ENCODE results near the gene P3H2. TPM values are rescaled to one million over a fixed set of nuclear protein-coding genes. Genes with fewer than 3 reads are reported as not detected.

The P3H2 gene
- total RNA-seq, 4 donors from 2014 or later, result 0.24 to 4.0 (median 0.90) TPM

- no peak for ATAC-seq
- no peaks in the 10 kb centered on the region for H3K27me3 ChIP-seq
- in situ Hi-C loops (cut with MboI; ENCODE audit: low sequenced_read_pairs in 4 of 4) (no loop called here), intact Hi-C loops (cut with DNase I; ENCODE audit: low total_unique reads) (loop anchor here (5.0 kb wide), 1 partner anchor 59 kb away; no protein-coding TSS in a partner anchor)
- DNase-seq, result no peak
- peaks cover 0 to 7% of the 10 kb centered on the region in 2 donors for H3K4me1 ChIP-seq
- TF ChIP-seq CTCF (IDR thresholded peaks at IDR 0.05 in 4 of 5, conservative IDR thresholded peaks at IDR 0.05 in 1 of 5) (no peak), POLR2A (IDR thresholded peaks at IDR 0.05) (no peak)
- no peaks in the 10 kb centered on the region for H3K36me3 ChIP-seq
- H3K27ac ChIP-seq, result no peak overlapping the region
- no peaks in the 10 kb centered on the region for H3K9me3 ChIP-seq
- no peak overlapping the region for H3K4me3 ChIP-seq
Observed at GRCh38 chr3:190116551-190117067, 4.1 kb downstream of the P3H2 start.

GRCh38 chr3:190110826-190111225, 9.9 kb downstream of the P3H2 start:
- no peaks in the 10 kb centered on the region for H3K4me1 ChIP-seq
- TF ChIP-seq POLR2A (IDR thresholded peaks at IDR 0.05) (no peak), CTCF (IDR thresholded peaks at IDR 0.05 in 4 of 5, conservative IDR thresholded peaks at IDR 0.05 in 1 of 5) (no peak)
- DNase-seq, result no peak
- no peaks in the 10 kb centered on the region for H3K36me3 ChIP-seq
- H3K4me3 ChIP-seq, result no peak overlapping the region
- intact Hi-C loops (cut with DNase I; ENCODE audit: low total_unique reads), result no loop called here
- H3K27ac ChIP-seq, result no peak overlapping the region
- no peak for ATAC-seq
- no peaks in the 10 kb centered on the region for H3K9me3 ChIP-seq
- no peaks in the 10 kb centered on the region for H3K27me3 ChIP-seq
- in situ Hi-C loops (cut with MboI; ENCODE audit: low sequenced_read_pairs in 4 of 4), result no loop called here

- Histone ChIP-seq H3K36me3 (no peaks in the 10 kb centered on the region), H3K4me1 (no peaks in the 10 kb centered on the region), H3K4me3 (no peak overlapping the region), H3K27me3 (no peaks in the 10 kb centered on the region), H3K9me3 (no peaks in the 10 kb centered on the region), H3K27ac (no peak overlapping the region)
- no peak for DNase-seq
- TF ChIP-seq CTCF (IDR thresholded peaks at IDR 0.05 in 4 of 5, conservative IDR thresholded peaks at IDR 0.05 in 1 of 5) (no peak), POLR2A (IDR thresholded peaks at IDR 0.05) (no peak)
- ATAC-seq, result no peak
- in situ Hi-C loops (cut with MboI; ENCODE audit: low sequenced_read_pairs in 4 of 4), result no loop called here
- intact Hi-C loops (cut with DNase I; ENCODE audit: low total_unique reads), result no loop called here
Observed at GRCh38 chr3:190109441-190109840, 11.3 kb downstream of the P3H2 start.

GRCh38 chr3:190108804-190109203, 11.9 kb downstream of the P3H2 start:
- no peaks in the 10 kb centered on the region for H3K4me1 ChIP-seq
- TF ChIP-seq CTCF (IDR thresholded peaks at IDR 0.05 in 4 of 5, conservative IDR thresholded peaks at IDR 0.05 in 1 of 5) (no peak), POLR2A (IDR thresholded peaks at IDR 0.05) (no peak)
- H3K27ac ChIP-seq, result no peak overlapping the region
- DNase-seq (no peak), ATAC-seq (no peak)
- H3K36me3 ChIP-seq, result no peaks in the 10 kb centered on the region
- H3K9me3 ChIP-seq, result no peaks in the 10 kb centered on the region
- intact Hi-C loops (cut with DNase I; ENCODE audit: low total_unique reads) (no loop called here), in situ Hi-C loops (cut with MboI; ENCODE audit: low sequenced_read_pairs in 4 of 4) (no loop called here)
- no peaks in the 10 kb centered on the region for H3K27me3 ChIP-seq
- no peak overlapping the region for H3K4me3 ChIP-seq

- in situ Hi-C loops (cut with MboI; ENCODE audit: low sequenced_read_pairs in 4 of 4), result no loop called here
- TF ChIP-seq POLR2A (IDR thresholded peaks at IDR 0.05) (no peak), CTCF (IDR thresholded peaks at IDR 0.05 in 4 of 5, conservative IDR thresholded peaks at IDR 0.05 in 1 of 5) (no peak)
- H3K4me3 ChIP-seq, result no peak overlapping the region
- H3K36me3 ChIP-seq, result no peaks in the 10 kb centered on the region
- DNase-seq (no peak), ATAC-seq (no peak)
- no peaks in the 10 kb centered on the region for H3K9me3 ChIP-seq
- intact Hi-C loops (cut with DNase I; ENCODE audit: low total_unique reads), result no loop called here
- no peak overlapping the region for H3K27ac ChIP-seq
- no peaks in the 10 kb centered on the region for H3K4me1 ChIP-seq
- H3K27me3 ChIP-seq, result no peaks in the 10 kb centered on the region
Observed at GRCh38 chr3:190105876-190106275, 14.8 kb downstream of the P3H2 start.

All from gastrocnemius medialis (tissue), 4 donors.